NCI-H128 (cell line): Measurements from ENCODE around the gene B4GALT7.

Experiments
- DNase-seq: peaks from one replicate; lab custom pipeline; 2025; ENCODE audit not compliant: unreplicated experiment; lab: John Stamatoyannopoulos, UW

The B4GALT7 gene

GRCh38 chr5:177592905-177593304 is 7.0 kb upstream of the B4GALT7 start:
- DNase-seq: no peak

DNA sequence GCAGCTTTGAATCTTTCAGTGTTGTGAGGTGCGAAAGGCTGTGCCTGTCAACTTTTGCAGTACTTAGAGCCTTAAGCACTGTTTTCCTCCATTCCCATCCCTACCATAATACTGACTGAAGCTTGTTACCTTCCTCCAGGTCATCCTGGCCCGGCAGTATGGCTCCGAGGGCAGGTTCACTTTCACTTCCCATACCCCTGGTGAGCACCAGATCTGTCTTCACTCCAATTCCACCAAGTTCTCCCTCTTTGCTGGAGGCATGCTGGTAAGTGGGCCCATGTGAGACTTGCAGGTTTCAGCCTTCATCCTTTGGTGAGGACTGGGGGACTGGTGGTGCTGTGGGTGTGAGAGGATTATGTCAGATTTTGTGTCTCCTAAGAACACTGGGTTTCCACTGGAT is 6.4 kb upstream of the B4GALT7 start:
- no peak for DNase-seq

DNA sequence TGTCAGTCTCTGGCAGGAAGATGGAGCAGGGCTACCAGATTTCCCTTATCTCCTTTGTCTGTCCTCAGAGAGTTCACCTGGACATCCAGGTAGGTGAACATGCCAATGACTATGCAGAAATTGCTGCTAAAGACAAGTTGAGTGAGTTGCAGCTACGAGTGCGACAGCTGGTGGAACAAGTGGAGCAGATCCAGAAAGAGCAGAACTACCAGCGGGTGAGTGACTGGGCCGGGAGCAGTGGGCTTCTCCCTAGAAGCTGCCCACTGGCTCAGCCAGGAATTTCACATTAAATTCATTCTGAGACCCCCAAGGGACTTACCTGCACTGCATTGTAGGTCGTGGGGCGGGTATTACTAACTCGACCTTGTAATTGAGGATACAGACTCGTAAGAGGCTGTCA is 5.9 kb upstream of the B4GALT7 start:
- DNase-seq: no peak

- no peak for DNase-seq
Measured at GRCh38 chr5:177595026-177595585, 4.8 kb upstream of the B4GALT7 start.

DNA sequence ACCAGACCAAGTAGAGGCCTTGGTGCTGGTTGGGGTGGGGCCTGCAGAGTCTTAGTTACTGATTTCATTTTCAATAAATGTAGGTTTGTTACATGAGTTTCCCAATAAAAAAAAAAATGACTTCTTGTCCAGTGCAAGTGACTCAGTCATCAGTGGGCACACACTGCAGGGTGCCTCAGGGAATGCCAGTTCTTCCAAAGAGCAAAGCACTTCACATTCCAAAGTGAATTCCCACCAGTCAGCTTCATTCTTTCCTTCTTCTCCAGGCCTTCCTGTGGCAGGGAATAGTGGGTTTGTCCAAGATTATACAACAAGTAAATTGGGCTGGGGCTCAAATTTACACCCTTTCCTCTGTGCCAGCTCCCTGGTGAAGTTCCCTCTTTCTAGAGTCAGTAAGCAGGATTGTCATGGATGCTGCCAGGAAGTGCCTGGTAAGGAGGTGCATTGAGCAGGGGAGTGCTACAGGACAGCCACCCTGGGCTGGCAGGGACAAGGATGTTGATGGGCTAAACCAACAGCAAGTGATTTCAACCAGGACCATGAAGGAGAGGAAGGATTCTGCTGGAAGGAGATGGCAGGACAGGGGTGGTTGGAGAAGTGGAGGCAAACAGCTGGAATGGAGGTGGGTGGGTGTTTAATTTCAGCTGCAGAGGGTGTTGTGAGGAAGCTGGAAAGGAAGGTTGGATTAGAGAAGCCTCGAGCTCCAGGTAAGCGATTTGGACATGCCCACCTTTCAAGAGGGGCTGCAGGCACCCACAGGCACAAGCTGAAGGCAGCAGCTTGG is 3.7 kb upstream of the B4GALT7 start:
- no peak for DNase-seq

- no peak for DNase-seq
Measured at GRCh38 chr5:177596775-177597238, 3.1 kb upstream of the B4GALT7 start.

- no peak for DNase-seq
Measured at GRCh38 chr5:177598477-177598876, 1.5 kb upstream of the B4GALT7 start.

- no peak for DNase-seq
Measured at GRCh38 chr5:177600508-177601018, 631 bp downstream of the B4GALT7 start.

DNA sequence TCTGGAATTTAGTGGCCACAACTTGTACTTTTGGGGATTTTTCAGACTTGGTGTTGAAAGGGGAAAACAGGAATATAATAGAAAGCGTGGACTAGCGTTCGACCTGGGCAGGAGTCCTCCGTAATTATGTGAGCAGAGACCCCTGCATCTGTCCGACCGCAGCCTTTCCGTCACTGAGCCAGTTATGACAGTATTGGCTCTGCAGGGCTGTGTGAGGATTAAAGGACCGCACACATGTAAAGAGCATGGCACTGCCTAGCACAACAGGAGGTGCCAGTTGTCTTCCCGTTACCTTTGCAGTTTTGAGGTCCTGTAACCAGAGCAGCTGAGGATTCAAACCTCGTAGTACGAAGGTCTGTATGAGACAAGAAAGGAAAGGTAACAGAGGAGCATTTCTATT is 1.2 kb downstream of the B4GALT7 start:
- no peak for DNase-seq

GRCh38 chr5:177601577-177602457 is 1.9 kb downstream of the B4GALT7 start:
- no peak for DNase-seq

DNA sequence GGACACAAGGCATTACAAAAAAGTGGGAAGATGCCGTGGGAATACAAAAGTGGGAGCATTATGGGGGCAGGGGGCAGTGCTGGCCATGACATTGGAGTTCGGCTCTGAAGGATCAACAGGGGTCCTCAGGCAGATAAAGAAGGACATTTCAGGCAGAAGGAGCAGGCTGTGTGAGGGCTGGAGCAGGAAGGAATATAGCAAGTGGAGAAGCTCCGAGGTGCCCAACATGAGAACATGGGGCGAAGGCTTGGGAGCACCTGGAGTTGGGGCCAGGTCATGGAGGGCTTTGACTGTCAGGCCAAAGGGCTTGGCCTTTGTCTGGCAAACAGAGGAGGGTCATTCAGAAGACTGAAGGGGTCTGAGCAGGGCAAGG is 2.5 kb downstream of the B4GALT7 start:
- no peak for DNase-seq

DNA sequence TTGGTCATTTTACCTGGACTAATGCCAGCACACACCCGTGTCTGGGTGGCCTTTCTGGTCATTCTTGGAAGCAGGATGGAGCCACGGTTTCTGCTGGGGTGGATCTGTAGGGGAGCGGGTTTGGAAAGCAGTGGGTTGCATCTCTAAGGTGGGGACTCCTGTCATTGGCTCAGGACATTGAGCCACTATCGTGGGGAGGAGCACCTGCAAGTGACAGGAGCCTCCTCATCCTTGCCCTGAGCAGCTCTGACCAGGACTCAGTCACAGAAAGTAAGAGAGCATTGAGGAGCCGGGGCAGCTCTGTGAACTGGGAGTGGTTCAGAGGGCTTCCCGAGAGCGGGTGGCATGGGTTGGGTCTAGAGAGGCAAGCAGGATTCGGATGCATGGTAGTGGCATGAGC is 3.7 kb downstream of the B4GALT7 start:
- no peak for DNase-seq

DNA sequence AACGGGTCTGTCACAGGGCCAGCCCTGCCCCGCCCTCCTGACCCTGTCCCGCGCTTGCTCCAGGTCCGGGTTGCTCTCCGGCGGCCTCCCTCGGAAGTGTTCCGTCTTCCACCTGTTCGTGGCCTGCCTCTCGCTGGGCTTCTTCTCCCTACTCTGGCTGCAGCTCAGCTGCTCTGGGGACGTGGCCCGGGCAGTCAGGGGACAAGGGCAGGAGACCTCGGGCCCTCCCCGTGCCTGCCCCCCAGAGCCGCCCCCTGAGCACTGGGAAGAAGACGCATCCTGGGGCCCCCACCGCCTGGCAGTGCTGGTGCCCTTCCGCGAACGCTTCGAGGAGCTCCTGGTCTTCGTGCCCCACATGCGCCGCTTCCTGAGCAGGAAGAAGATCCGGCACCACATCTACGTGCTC is 4.2 kb downstream of the B4GALT7 start:
- no peak for DNase-seq

- DNase-seq: no peak
Measured at GRCh38 chr5:177604656-177605055, 4.7 kb downstream of the B4GALT7 start.

DNA sequence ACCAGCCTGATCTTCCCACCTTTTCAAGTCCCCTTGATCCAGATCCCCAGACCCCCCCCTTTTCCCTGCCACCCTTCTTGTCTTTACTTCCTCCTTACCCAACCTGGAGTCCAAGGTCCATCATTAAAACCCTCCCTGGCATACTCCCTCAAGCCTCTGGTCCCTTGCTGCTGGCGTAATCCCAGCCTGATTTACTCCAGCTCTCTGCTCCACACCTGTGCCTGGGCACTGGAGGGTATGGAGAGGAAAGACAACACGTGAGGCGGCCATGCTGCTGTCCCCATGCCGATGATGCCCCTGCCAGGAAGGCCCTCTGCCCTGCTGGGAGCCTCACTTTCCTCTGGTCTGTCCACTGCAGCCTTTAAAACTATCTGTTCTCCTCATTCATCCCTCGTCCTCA is 5.1 kb downstream of the B4GALT7 start:
- DNase-seq: no peak

DNA sequence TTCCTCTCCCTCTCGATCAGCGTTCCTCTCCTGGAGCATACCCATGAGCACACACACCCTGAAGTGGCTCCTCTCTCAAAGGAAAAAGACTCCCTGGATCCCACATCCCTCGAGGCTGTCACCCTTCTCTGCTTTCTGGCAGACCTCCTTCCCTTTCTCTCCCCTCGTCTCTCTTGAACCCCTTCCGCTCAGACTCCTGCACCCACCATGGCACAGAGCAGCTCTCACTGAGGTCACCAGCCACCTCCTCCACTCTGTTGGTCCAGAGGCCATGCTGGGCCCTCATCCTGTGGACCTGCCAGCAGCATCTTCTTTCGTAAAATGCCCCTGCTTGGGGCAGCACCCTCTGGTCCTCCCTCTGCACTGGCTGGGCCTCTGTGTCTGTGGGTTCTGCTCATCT is 5.7 kb downstream of the B4GALT7 start:
- no peak for DNase-seq

DNA sequence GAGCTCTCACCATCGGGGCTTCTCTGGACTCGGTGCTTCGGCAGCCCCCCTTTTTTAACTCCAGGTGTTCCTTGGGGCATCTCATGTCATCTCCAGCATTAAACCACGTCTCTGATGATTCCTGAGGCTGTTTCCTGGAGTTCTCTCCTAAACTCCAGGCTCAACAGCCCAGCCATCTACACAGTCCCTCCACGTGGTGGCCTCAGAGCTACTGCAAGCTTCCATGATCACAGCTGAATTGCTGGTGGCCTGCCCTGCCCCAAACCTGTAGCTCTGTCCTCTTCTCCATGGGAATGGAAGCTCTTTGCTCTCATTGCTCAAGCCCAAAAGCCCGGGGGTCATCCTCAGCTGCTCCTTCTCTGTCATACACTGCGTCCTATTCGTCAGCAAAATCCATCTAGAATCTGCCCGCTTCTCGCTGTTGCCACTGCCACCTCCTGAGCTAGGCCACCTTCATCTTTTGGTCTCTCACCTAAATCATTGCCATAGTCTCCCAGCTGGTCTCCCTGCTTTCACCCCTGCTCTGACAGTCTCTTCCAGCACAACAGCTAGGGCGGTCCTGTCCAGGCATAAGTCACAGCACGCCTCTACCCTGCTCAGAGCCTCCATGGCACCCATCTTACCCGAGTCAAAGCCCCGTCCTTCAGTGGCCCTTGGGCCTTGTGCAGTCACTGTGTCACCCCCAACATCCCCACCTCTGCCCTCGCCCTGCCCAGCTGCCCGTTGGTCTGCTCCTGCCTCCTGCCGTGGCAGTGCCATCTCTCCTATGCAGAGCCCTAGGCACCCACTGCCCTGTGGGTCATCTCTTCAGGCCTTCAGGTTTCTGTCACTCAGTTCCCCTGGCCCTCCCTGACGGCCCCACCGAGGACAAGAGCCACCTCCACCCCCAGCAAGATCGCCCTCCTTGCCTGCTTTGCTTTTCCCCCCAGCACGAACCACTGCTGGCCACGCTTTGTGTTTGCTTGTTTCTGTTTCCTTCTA is 6.4 kb downstream of the B4GALT7 start:
- no peak for DNase-seq

GRCh38 chr5:177607115-177607451 is 7.2 kb downstream of the B4GALT7 start:
- DNase-seq: no peak

DNA sequence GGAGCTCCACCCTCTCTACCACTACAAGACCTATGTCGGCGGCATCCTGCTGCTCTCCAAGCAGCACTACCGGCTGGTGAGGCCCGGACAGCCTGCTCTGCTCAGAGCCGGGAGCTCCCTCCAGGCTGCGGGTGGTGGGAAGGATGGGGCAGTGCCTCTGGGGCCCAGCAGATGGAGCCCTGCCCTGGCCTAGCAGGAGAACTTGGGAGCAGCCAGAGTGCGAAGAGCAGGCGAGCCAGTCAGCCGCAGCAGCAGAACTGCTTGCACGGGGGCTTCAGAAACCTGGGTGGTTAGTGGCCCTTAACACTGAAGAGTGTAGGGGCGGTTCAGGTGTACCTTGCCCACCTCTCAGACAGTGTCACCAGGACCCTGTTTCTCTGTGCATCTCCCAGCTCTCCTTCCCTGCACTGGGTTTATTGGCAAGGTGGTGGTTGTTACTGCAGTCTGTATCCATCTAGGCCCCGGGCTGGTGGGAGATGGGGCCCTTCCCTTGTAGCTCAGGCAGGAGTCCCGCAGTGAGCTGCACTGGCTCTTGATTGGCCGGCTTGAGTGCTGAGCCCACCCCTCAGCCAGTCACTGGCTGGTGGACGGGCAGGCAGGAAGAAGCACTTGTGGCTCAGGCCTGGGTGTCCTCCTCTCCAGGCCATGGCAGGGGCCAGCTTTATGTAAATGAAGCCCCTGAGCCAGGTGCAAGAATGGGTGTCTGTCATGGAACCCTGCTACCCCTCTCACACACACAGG is 7.7 kb downstream of the B4GALT7 start:
- DNase-seq: peak; percentile 9
